GM18867 (cell line): ENCODE results near the gene FLRT1.
"Not testable (repeated sequence)": the region's sequence is repeated elsewhere in the genome, so short reads cannot be mapped to it uniquely, and the experiment has no call there.

ENCODE experiments used
- ATAC-seq: cut with Tn5 transposase; IDR thresholded peaks from one replicate; pipeline ENCODE4 v1.9.1; 2021; ENCODE audit warnings: mild to moderate bottlenecking, moderate library complexity; ENCODE audit not compliant: unreplicated experiment

FLRT1 gene

GRCh38 chr11:64044730-64045393 lies 9.1 kb downstream of the FLRT1 start:
- ATAC-seq = no peak

GRCh38 chr11:64045700-64046099 lies 10.0 kb downstream of the FLRT1 start:
- ATAC-seq = no peak

DNA sequence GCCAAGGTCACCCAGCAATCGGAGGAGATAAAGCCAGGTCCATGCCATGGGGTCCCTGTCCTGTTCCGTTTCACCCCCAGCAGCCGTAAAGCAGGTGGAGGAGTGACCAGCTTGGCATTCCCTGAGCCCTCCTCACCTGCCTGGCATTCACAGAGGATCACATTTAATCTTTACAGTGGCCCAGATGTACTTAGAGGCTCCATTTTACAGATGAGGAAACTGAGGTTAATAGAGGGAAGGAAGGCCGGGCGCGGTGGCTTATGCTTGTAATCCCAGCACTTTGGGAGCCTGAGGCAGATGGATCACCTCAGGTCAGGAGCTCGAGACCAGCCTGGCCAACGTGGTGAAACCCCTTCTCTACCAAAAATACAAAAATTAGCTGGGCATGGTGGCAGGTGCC lies 11.6 kb downstream of the FLRT1 start:
- not testable (repeated sequence) for ATAC-seq

- no peak for ATAC-seq
These were observed 12.5 kb downstream of the FLRT1 start for GRCh38 chr11:64048042-64048854.

DNA sequence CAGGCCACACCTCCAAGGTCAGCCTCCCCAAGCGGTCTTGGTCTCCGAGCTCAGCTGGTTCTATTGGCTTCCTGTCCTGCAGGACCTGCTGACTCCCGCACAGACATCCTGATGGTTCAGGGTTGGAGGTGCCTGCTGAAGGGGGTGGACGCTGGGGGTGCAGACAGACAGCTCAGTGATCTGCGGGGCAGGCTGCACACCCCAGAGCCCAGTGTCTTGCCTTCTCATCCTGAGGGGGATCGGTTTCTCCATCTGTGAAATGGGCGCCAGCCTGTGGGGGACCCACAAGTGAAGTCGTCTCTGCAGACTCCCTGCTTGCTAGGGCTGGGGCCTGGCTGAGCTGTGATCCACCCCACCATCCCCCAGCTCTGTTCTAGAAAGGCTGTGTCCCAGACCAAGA lies 13.8 kb downstream of the FLRT1 start:
- no peak for ATAC-seq

- ATAC-seq = no peak
These were observed 15.6 kb downstream of the FLRT1 start for GRCh38 chr11:64051297-64051696.

GRCh38 chr11:64052436-64052835 lies 16.7 kb downstream of the FLRT1 start:
- ATAC-seq = no peak

DNA sequence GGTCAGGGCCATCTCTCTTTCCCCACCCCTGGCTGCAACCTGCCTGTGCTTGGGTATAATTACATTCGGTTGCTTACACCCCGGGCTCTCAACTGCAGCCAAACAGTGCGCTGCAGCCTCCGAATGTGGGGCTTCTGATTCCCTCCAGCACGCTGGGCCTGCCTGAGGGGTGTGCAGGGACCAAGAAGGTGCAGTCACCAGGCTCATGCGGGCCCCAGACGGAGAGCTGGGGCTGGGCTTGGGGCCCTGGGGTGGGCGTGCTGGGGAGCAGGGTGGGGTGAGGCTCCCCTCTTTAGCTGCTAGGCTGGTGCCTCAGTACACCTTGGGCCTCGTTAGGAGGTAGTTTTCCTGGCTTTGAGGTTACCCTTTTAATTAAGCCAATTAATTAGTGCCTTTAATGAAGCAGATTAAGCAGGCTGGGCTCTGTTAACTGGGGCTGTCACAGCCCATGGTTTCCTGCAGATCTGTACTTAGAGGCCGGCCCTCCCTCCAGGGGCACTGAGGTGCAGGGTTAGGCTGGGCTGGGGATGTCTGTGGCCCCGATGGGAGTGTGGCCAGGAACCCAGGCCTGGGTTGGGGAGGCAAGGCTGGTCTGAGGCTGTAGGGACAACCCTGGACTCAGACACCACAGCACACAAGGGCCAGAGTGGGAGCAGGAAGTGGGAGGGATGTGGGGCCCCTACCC lies 17.3 kb downstream of the FLRT1 start:
- no peak for ATAC-seq

DNA sequence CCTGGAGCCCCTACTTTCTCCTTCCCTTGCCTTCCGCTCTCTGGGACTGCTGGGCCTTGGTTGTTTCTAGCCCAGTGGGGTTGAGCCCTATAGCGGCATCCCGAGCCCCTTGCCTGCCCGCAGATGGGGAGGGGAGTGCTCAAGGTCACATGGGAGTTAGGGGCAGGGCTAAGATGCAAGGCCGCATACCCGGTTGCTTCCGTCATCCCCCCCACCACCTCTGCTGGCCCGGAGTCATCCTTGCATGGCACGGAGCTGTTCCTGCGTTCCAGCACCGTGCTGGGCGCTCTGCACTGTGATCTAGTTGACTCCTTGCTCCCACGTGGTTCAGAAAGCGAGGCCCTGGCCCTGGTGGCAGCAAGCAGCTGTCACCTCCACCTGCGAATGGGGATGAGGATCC lies 18.0 kb downstream of the FLRT1 start:
- no peak for ATAC-seq

GRCh38 chr11:64055077-64055476 lies 19.3 kb downstream of the FLRT1 start:
- no peak for ATAC-seq

DNA sequence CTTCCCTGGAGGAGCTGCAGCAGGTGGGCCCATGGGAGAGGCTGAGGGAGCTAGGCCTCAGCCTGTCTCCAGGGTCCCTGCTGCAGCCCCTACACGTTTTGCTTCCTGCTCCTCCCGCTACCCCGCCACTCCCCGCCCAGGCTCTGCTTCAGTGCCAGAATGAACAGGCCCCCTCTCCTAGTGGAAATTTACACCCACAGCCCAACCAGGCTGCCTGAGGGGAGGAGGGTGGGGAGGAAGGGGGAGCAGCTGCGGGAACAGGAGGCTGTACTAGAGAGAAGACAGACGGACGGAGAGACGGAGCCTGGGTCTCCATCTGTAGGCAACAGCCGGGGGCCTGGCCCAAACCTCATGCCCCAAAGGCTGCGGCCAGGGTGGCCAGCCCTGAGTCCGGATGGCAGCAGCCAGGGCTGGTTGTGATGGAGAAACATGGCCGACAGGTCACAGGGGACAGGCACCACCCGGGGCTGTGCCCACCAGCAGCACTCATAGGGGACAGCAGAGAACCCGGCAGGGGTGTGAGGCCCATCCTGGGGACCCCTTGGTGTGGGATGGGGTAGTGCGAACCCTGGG lies 20.6 kb downstream of the FLRT1 start:
- no peak for ATAC-seq

GRCh38 chr11:64056861-64057260 lies 21.1 kb downstream of the FLRT1 start:
- no peak for ATAC-seq

- ATAC-seq = no peak
These were observed 22.2 kb downstream of the FLRT1 start for GRCh38 chr11:64057890-64058289.

- no peak for ATAC-seq
These were observed 22.8 kb downstream of the FLRT1 start for GRCh38 chr11:64058494-64058893.

GRCh38 chr11:64059339-64060140 lies 23.8 kb downstream of the FLRT1 start:
- ATAC-seq = no peak

DNA sequence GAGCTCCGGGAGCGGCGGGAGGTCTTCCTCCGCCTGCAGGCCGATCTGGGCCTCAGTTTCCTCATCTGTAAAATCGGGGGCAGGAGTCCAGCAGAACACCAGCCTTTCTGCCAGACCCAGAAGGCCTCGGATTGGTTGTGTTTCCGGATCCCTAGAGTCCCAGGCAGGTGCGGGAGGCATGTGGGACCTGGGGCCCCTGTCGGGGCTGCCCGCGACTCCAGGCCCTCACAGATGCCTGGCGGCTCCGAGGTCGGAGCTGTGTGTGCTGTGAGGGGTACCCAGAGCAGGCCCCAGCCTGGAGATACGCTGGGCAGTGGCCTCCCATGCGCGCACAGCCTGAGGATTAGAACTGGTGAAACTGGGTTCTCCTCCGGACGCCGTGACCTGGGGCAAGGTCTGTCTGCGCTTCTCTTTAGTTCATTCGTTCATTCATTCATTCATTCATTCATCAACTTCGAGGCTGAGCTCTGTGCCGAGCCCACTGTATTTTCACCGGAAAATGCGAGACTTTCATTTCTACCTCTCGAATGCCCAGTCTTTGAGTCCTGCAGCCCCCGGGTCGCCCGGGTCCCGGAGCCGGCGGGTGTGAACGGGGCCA lies 24.6 kb downstream of the FLRT1 start:
- ATAC-seq = no peak

DNA sequence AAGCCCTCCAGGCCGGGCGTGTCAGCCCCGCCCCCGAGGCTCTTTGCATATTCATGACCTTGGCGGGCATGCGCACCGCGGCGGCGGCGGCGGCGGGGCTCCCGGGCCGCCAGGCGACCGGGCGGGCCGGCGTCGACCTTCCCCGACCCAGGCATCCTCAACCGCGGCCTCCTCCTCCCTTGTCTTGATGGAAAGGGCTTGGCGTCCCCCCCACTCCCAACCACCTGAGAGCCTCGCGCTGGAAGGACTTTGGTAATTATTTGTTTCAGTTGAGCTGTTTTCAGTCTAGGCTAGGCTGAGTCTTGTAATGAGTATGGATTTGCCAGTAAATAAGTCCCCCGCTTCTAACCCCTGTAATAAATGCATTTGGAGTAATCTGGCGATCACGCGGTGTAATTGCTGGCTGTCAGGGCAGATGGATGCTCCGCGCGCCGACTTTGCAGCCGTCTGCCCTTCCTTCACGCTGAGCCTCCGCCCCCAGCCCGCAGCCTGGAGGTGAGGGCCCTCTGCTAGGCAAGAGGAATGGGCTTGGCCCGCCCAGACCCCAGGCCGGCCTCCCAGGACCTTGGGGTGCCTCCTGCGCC lies 25.2 kb downstream of the FLRT1 start:
- ATAC-seq = peak; percentile 58

- no peak for ATAC-seq
These were observed 26.7 kb downstream of the FLRT1 start for GRCh38 chr11:64062185-64063039.

DNA sequence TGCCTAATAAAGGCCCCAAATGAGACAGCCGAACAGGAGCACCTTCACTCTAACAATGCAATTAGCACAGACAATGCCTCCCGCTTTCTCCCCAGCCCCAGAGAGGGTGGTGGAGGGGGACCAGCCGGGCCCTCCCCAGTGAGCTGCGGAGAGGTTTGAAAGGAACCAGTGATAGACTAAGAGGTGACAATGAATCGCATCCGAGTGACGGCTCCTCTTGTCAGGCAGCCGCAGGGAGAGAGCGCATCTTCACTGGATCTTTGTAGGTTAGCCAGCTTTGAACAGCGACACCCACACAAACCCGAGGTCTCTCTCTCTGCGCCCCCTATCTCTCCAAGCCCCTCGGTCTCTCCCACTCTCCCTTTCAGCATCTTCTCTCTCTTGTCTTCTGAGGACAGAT lies 28.0 kb downstream of the FLRT1 start:
- no peak for ATAC-seq
